IMR-90 (cell line): ENCODE data around the gene FAM78B. TPM values are rescaled to one million over a fixed set of nuclear protein-coding genes. Genes with fewer than 3 reads are reported as not detected.

Experiments used
- ATAC-seq: fragments of 200-7000 bp; cut with Tn5 transposase; 2 replicates; pipeline ENCODE4 v1.9.1; 2020; ENCODE audit warnings: low read depth, mild to moderate bottlenecking, moderate library complexity
- BruUV-seq: library from RNA; stranded (reverse); fragments of 400-500 nt; replicated peaks from 2 replicates; lab custom pipeline; 2021; lab: Mats Ljungman, UMichigan
- CTCF ChIA-PET: fragments of 300-600 bp; formaldehyde crosslinking; extraction: SDS; loops from one replicate; lab custom pipeline; 2021; ENCODE audit warnings: antibody characterized with exemption; lab: Yijun Ruan, JAX
- POLR2A ChIA-PET: fragments of 300-600 bp; sonication (Branson Sonifier 250); formaldehyde crosslinking; loops from one replicate; lab custom pipeline; 2022; ENCODE audit warnings: antibody characterized with exemption; ENCODE audit not compliant: unreplicated experiment; lab: Charles Lee
- DNase-seq: peaks from one replicate; pipeline ENCODE4 v3.0.0; 2013
- H2AFZ ChIP-seq: replicated peaks from 2 replicates; pipeline ENCODE3; 2013; ENCODE audit warnings: low read length, mild to moderate bottlenecking; ENCODE audit not compliant: poor library complexity
- H2AK5ac ChIP-seq: 2 replicates; pipeline ENCODE4 v1.6.1; 2013; ENCODE audit warnings: low read depth, low read length, inconsistent platforms
- H2AK9ac ChIP-seq: replicated peaks from 2 replicates; pipeline ENCODE3; 2013; ENCODE audit warnings: mild to moderate bottlenecking, low read depth, low read length, moderate library complexity; ENCODE audit not compliant: poor library complexity
- H2BK120ac ChIP-seq: 2 replicates; pipeline ENCODE4 v1.6.1; 2013; ENCODE audit warnings: low read depth, low read length, inconsistent platforms
- H2BK15ac ChIP-seq: 3 replicates; pipeline ENCODE4 v1.6.1; 2013; ENCODE audit warnings: low read depth, low read length, inconsistent platforms
- H2BK20ac ChIP-seq: 2 replicates; pipeline ENCODE4 v1.6.1; 2013; ENCODE audit warnings: low read depth, mild to moderate bottlenecking, inconsistent platforms, low read length, moderate library complexity
- H2BK5ac ChIP-seq: 2 replicates; pipeline ENCODE4 v1.6.1; 2013; ENCODE audit warnings: mild to moderate bottlenecking, low read depth, low read length, inconsistent platforms; ENCODE audit not compliant: poor library complexity, severe bottlenecking
- H3K14ac ChIP-seq: replicated peaks from 2 replicates; pipeline ENCODE4 v1.6.1; 2013; ENCODE audit warnings: low read depth, low read length, inconsistent platforms
- H3K18ac ChIP-seq: 2 replicates; pipeline ENCODE4 v1.6.1; 2013; ENCODE audit warnings: low read depth, low read length, control low read depth
- H3K23ac ChIP-seq: 2 replicates; pipeline ENCODE4 v1.6.1; 2013; ENCODE audit warnings: low read depth, low read length, inconsistent platforms
- H3K27ac ChIP-seq: 2 replicates; pipeline ENCODE4 v1.5.1; 2013; ENCODE audit warnings: mild to moderate bottlenecking, control low read depth, low read length; ENCODE audit not compliant: insufficient read depth
- H3K27me3 ChIP-seq: 2 replicates; pipeline ENCODE4 v1.6.1; 2013; ENCODE audit warnings: low read length; ENCODE audit not compliant: control insufficient read depth, insufficient read depth
- H3K36me3 ChIP-seq: 2 replicates; pipeline ENCODE4 v1.6.1; 2013; ENCODE audit warnings: low read length, mixed read lengths; ENCODE audit not compliant: control insufficient read depth, insufficient read depth
- H3K4ac ChIP-seq: 2 replicates; pipeline ENCODE4 v1.6.1; 2013; ENCODE audit warnings: low read depth, low read length, inconsistent platforms
- H3K4me1 ChIP-seq: 2 replicates; pipeline ENCODE4 v1.6.1; 2013; ENCODE audit warnings: low read length, mixed read lengths; ENCODE audit not compliant: control insufficient read depth, insufficient read depth
- H3K4me2 ChIP-seq: 2 replicates; pipeline ENCODE4 v1.6.1; 2013; ENCODE audit warnings: low read depth, mild to moderate bottlenecking, control low read depth, low read length, moderate library complexity
- H3K4me3 ChIP-seq: 2 replicates; pipeline ENCODE4 v1.5.1; 2013; ENCODE audit warnings: low read depth, mild to moderate bottlenecking, control low read depth, low read length, moderate library complexity; ENCODE audit not compliant: insufficient read depth
- H3K56ac ChIP-seq: 2 replicates; pipeline ENCODE4 v1.6.1; 2013; ENCODE audit warnings: low read length, inconsistent platforms; ENCODE audit not compliant: insufficient read depth; ENCODE audit errors: extremely low read depth
- H3K79me1 ChIP-seq, 2 experiments: 2 replicates each; pipeline ENCODE4 v1.6.1; 2013; ENCODE audit warnings: low read length in 2 of 2, inconsistent platforms in 1 of 2, low read depth in 1 of 2
- H3K9ac ChIP-seq: 2 replicates; pipeline ENCODE4 v1.6.1; 2013; ENCODE audit warnings: low read depth, low read length, control low read depth
- H3K9me1 ChIP-seq: 2 replicates; pipeline ENCODE4 v1.6.1; 2013; ENCODE audit warnings: low read length, inconsistent platforms; ENCODE audit not compliant: insufficient read depth
- H3K9me3 ChIP-seq: 2 replicates; pipeline ENCODE4 v1.6.1; 2013; ENCODE audit warnings: low read length; ENCODE audit not compliant: control insufficient read depth, insufficient read depth
- H4K20me1 ChIP-seq: 2 replicates; pipeline ENCODE4 v1.6.1; 2013; ENCODE audit warnings: low read length, inconsistent platforms; ENCODE audit not compliant: insufficient read depth
- H4K5ac ChIP-seq: 2 replicates; pipeline ENCODE4 v1.6.1; 2013; ENCODE audit warnings: mild to moderate bottlenecking, low read depth, low read length, control low read depth
- H4K8ac ChIP-seq, 2 experiments: 2 replicates each; pipeline ENCODE4 v1.6.1; 2013; ENCODE audit warnings: low read depth in 2 of 2, low read length in 2 of 2, control low read depth in 1 of 2, inconsistent platforms in 1 of 2
- H4K91ac ChIP-seq: 2 replicates; pipeline ENCODE4 v1.6.1; 2013; ENCODE audit warnings: low read depth, low read length, inconsistent platforms; ENCODE audit not compliant: insufficient read depth
- CHD1 ChIP-seq: IDR thresholded peaks from 2 replicates; pipeline ENCODE4 v1.6.1; 2012; ENCODE audit warnings: low read depth, low read length, improper control_type of control experiment
- FOS ChIP-seq: fragments of 150-350 bp; IDR thresholded peaks from 2 replicates; pipeline ENCODE4 v1.6.1; 2016; ENCODE audit warnings: low read depth, low read length
- MAFK ChIP-seq: IDR thresholded peaks from 2 replicates; pipeline ENCODE4 v1.6.1; 2012; ENCODE audit warnings: low read depth, low read length, improper control_type of control experiment
- MAZ ChIP-seq: IDR thresholded peaks from 2 replicates; pipeline ENCODE4 v1.6.1; 2012; ENCODE audit warnings: low read depth, mild to moderate bottlenecking, low read length, improper control_type of control experiment, moderate library complexity, borderline replicate concordance
- POLR2A ChIP-seq: IDR thresholded peaks from 2 replicates; pipeline ENCODE4 v1.6.1; 2012; ENCODE audit warnings: mild to moderate bottlenecking, low read depth, low read length
- RCOR1 ChIP-seq: IDR thresholded peaks from 2 replicates; pipeline ENCODE4 v1.6.1; 2012; ENCODE audit warnings: mild to moderate bottlenecking, low read length, improper control_type of control experiment; ENCODE audit not compliant: insufficient replicate concordance
- RFX5 ChIP-seq: IDR thresholded peaks from 2 replicates; pipeline ENCODE4 v1.8.0; 2012; ENCODE audit warnings: low read depth, mild to moderate bottlenecking, low read length, moderate library complexity
- WGBS, 2 experiments: methylation state at CpG; one replicate each; pipeline versions ENCODE4 v1.1.5 to v1.1.7; 2013; ENCODE audit warnings: missing lambda C conversion rate in 2 of 2; ENCODE audit not compliant: insufficient read length in 1 of 2; ENCODE audit errors: extremely low coverage in 2 of 2; 5-methylcytosine and 5-hydroxymethylcytosine counted together
- dilution Hi-C: fragments of 300-500 bp; cut with HindIII; formaldehyde crosslinking; loops from one replicate; pipeline ENCODE4 v1.14.3; 2018; ENCODE audit warnings: low sequenced_read_pairs; ENCODE audit not compliant: unreplicated experiment
- in situ Hi-C: fragments of 300-500 bp; cut with MboI; formaldehyde crosslinking; loops from 3 replicates; pipeline ENCODE4 v1.14.3; 2019; ENCODE audit warnings: low sequenced_read_pairs, inconsistent platforms, mixed read lengths
- intact Hi-C: fragments of 100-400 bp; cut with micrococcal nuclease; formaldehyde crosslinking; loops from 2 replicates; pipeline ENCODE4 v1.10.0; 2022
- polyA plus RNA-seq, 3 experiments: library from polyadenylated mRNA; depleted of rRNA; stranded (reverse); fragments of >200 nt; gene quantifications; 2 replicates each; pipeline ENCODE4 v1.2.3, GENCODE V29; 2012; ENCODE audit warnings: low replicate concordance in 1 of 3
- total RNA-seq: library from RNA; depleted of rRNA; stranded (reverse); fragments of >200 nt; gene quantifications from 2 replicates; pipeline ENCODE4 v1.2.3, GENCODE V29; 2012

FAM78B gene
- total and polyA plus RNA-seq, 2 of the 4 experiments (the other 2 are of a cell fraction): under 0.01 to 0.12 TPM

DNA sequence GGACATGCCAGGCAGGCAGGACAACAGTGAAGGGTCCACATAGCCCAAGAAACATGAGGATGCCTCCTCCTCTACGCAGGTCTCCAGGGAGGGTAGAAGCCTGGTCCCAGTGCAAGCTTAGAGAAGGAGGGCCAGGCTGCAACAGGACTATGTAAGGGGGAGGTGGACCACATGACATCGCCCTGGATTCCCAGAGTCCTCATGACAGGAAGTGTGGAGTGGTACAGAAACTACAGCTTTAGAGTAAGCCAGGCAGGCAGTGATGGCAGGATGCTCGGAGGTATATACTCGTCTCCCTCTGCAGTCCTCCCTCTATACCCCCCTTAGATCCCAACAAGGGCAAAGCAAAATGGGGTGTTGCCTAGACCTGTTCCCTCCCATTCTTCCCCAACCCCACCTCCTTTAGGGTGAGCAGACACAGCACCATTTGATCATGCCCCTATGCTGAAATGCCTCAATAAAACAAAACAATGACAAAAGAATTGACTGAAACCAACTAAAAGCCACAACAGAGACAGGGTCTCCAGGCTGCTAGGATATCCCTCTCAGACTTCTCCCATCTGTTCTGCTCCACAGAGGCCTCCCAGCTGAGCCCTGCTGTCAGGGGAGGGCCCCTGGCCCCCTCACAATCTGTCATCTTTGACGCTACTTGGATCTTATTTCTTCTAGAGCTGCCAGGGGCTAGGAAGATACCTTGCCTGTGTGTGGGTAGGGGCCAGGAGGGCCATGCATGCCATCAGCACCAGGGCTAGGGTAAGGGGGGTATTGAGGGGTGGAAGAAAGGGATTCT is 13.1 kb downstream of the FAM78B start:
- H3K18ac ChIP-seq: no peak overlapping the region
- no peak overlapping the region for H2AK5ac ChIP-seq
- no peak for DNase-seq
- H4K91ac ChIP-seq: no peak overlapping the region
- CTCF ChIA-PET: no interaction called here
- H4K8ac ChIP-seq: no peak overlapping the region
- intact Hi-C loops (no loop called here), dilution Hi-C loops (no loop called here), in situ Hi-C loops (no loop called here)
- peaks cover 4% of the 10 kb centered on the region for H3K9me3 ChIP-seq
- no peak overlapping the region for H3K56ac ChIP-seq
- no peak for TF ChIP-seq MAFK
- no peak for TF ChIP-seq RFX5
- no peak for TF ChIP-seq MAZ
- no peak for TF ChIP-seq FOS
- TF ChIP-seq POLR2A: no peak
- no peak for TF ChIP-seq RCOR1
- TF ChIP-seq CHD1: no peak
- H3K4me2 ChIP-seq: no peak overlapping the region
- H2BK120ac ChIP-seq: no peak overlapping the region
- no peaks in the 10 kb centered on the region for H3K79me1 ChIP-seq
- H3K9ac ChIP-seq: no peak overlapping the region
- H4K20me1 ChIP-seq: no peaks in the 10 kb centered on the region
- 60% methylated on average over 1 of the region's 5 CpGs; no CpG with 5 or more reads in 1 of the 2 experiments for WGBS, 2 experiments
- no peaks in the 10 kb centered on the region for H3K36me3 ChIP-seq
- no peak for ATAC-seq
- H3K4me1 ChIP-seq: no peaks in the 10 kb centered on the region
- H3K4me3 ChIP-seq: no peak overlapping the region
- no peak overlapping the region for H3K23ac ChIP-seq
- H2AK9ac ChIP-seq: no peak overlapping the region
- H3K27ac ChIP-seq: no peak overlapping the region
- POLR2A ChIA-PET: no interaction called here
- H4K5ac ChIP-seq: no peak overlapping the region
- BruUV-seq: no TSS peak
- no peak overlapping the region for H2BK20ac ChIP-seq
- H2BK5ac ChIP-seq: no peak overlapping the region
- no peak overlapping the region for H3K4ac ChIP-seq
- no peak overlapping the region for H2AFZ ChIP-seq
- H2BK15ac ChIP-seq: no peak overlapping the region
- no peaks in the 10 kb centered on the region for H3K9me1 ChIP-seq
- no peaks in the 10 kb centered on the region for H3K27me3 ChIP-seq
- H3K14ac ChIP-seq: no peak overlapping the region
